Measurements from ENCODE around the gene TUBGCP3.

- TF ChIP-seq POLR2A (IDR thresholded peaks at IDR 0.05; ENCODE audit: low read length) (no peak), GATA1 (IDR thresholded peaks at IDR 0.05; ENCODE audit: low read depth, low read length) (no peak)
Observed at GRCh38 chr13:112582263-112582662, 5.7 kb downstream of the TUBGCP3 start.

Data from erythroblast (primary cell).